Transverse colon (tissue), 4 donors: Measurements from ENCODE around the gene PIGN.

ENCODE experiments used
- CTCF ChIP-seq, 5 experiments: fragments of 200-600 bp in 3 of 5; fragments of 450-650 bp in 2 of 5; sonication (generic) in 3 of 5; IDR thresholded peaks; 1 replicate in 2 of 5; 2 replicates in 3 of 5; pipeline ENCODE4 v1.5.1; 2016 to 2017; ENCODE audit warnings: antibody characterized with exemption in 5 of 5, inconsistent platforms in 3 of 5, mild to moderate bottlenecking in 2 of 5, moderate library complexity in 1 of 5
- POLR2A ChIP-seq: fragments of 450-650 bp; IDR thresholded peaks from one replicate; pipeline ENCODE4 v1.6.1; 2016; ENCODE audit warnings: antibody characterized with exemption, mild to moderate bottlenecking, moderate library complexity
- POLR2AphosphoS5 ChIP-seq, 3 donors: sonication (generic); formaldehyde crosslinking; IDR thresholded peaks; one replicate each; pipeline ENCODE4 v1.6.1; 2016; ENCODE audit warnings: antibody characterized with exemption in 3 of 3

- no peak for TF ChIP-seq CTCF (IDR thresholded peaks at IDR 0.05)
- no peak for TF ChIP-seq POLR2AphosphoS5 (IDR thresholded peaks at IDR 0.05)
- TF ChIP-seq POLR2A, result no peak
Measured at GRCh38 chr18:62017618-62018017, 169.2 kb downstream of the PIGN start.
